T-helper 22 cell (primary cell): ENCODE measurements around the gene SCARF1.
"Not testable (repeated sequence)": the region's sequence is repeated elsewhere in the genome, so short reads cannot be mapped to it uniquely, and the experiment has no call there.

Experiments used
- DNase-seq: peaks from one replicate; pipeline ENCODE4 v3.0.0-alpha.2; 2020; ENCODE audit warnings: low read depth

SCARF1 gene

GRCh38 chr17:1645207-1646171 is at the start of gene SCARF1:
Gene SCARF1, minus strand, starts transcription at chr17:1645732. Its CDS starts 35 bp downstream, at chr17:1645697.
- no peak for DNase-seq

- no peak for DNase-seq
Observed at GRCh38 chr17:1693339-1693738, 47.8 kb upstream of the SCARF1 start.

- DNase-seq, result no peak
Observed at GRCh38 chr17:1690544-1691221, 45.2 kb upstream of the SCARF1 start.

- not testable (repeated sequence) for DNase-seq
Observed at GRCh38 chr17:1688405-1688804, 42.9 kb upstream of the SCARF1 start.

GRCh38 chr17:1686086-1686485 is 40.6 kb upstream of the SCARF1 start:
- DNase-seq, result no peak

- peak; percentile 94 for DNase-seq
Observed at GRCh38 chr17:1684378-1685189, 39.1 kb upstream of the SCARF1 start, which contains the start of gene PRPF8. Gene PRPF8, minus strand, starts transcription at chr17:1684867. Its CDS starts 296 bp downstream, at chr17:1684571.

GRCh38 chr17:1683459-1683858 is 37.9 kb upstream of the SCARF1 start:
- DNase-seq, result no peak

GRCh38 chr17:1676401-1676800 is 30.9 kb upstream of the SCARF1 start:
- DNase-seq, result no peak

- peak; percentile 23 for DNase-seq
Observed at GRCh38 chr17:1673041-1673785, 27.7 kb upstream of the SCARF1 start.

- not testable (repeated sequence) for DNase-seq
Observed at GRCh38 chr17:1663934-1664333, 18.4 kb upstream of the SCARF1 start.

- no peak for DNase-seq
Observed at GRCh38 chr17:1661045-1661444, 15.5 kb upstream of the SCARF1 start.

- no peak for DNase-seq
Observed at GRCh38 chr17:1658100-1658499, 12.6 kb upstream of the SCARF1 start.

GRCh38 chr17:1653735-1654134 is 8.2 kb upstream of the SCARF1 start:
- DNase-seq, result no peak

- not testable (repeated sequence) for DNase-seq
Observed at GRCh38 chr17:1652794-1653193, 7.3 kb upstream of the SCARF1 start.

- DNase-seq, result no peak
Observed at GRCh38 chr17:1651559-1651844, 6.0 kb upstream of the SCARF1 start.

- no peak for DNase-seq
Observed at GRCh38 chr17:1650731-1651558, 5.4 kb upstream of the SCARF1 start.

- no peak for DNase-seq
Observed at GRCh38 chr17:1649844-1650501, 4.4 kb upstream of the SCARF1 start, which contains the start of gene RILP. Gene RILP, minus strand, starts transcription at chr17:1649866. Its CDS starts 62 bp downstream, at chr17:1649804.

- peak; percentile 88 for DNase-seq
Observed at GRCh38 chr17:1648963-1649843, 3.7 kb upstream of the SCARF1 start.
